Cardiac fibroblast (primary cell): ENCODE results near the gene ZNF350.
"Not testable (repeated sequence)": the region's sequence is repeated elsewhere in the genome, so short reads cannot be mapped to it uniquely, and the experiment has no call there.

ENCODE experiments used
- DNase-seq, 2 donors: peaks; one replicate each; pipeline versions ENCODE4 v3.0.0 to v3.0.0-alpha.2; 2010; ENCODE audit warnings: low read depth in 2 of 2
- H3K4me3 ChIP-seq, 2 donors: replicated peaks in 1 of 2; 1 replicate in 1 of 2; 2 replicates in 1 of 2; pipeline ENCODE4 v1.5.1; 2011; ENCODE audit warnings: low read depth in 2 of 2, low read length in 2 of 2, mild to moderate bottlenecking in 2 of 2, moderate library complexity in 1 of 2
- CTCF ChIP-seq: IDR thresholded peaks from one replicate; pipeline ENCODE4 v1.5.1; 2011; ENCODE audit warnings: low read depth, mild to moderate bottlenecking, low read length, inconsistent platforms

The ZNF350 gene

GRCh38 chr19:51970718-51971117 is 15.9 kb downstream of the ZNF350 start:
- TF ChIP-seq CTCF, result no peak
- no peak for DNase-seq
- no peak overlapping the region for H3K4me3 ChIP-seq

- H3K4me3 ChIP-seq, result no peak overlapping the region
- no peak for DNase-seq
- no peak for TF ChIP-seq CTCF
Observed at GRCh38 chr19:51965583-51965982, 21.1 kb downstream of the ZNF350 start.

GRCh38 chr19:51960621-51961233 is 25.9 kb downstream of the ZNF350 start:
- H3K4me3 ChIP-seq, DNase-seq: not testable (repeated sequence)

GRCh38 chr19:51959791-51960190 is 26.8 kb downstream of the ZNF350 start:
- no peak for DNase-seq
- H3K4me3 ChIP-seq, result no peak overlapping the region

GRCh38 chr19:51957846-51958245 is 28.8 kb downstream of the ZNF350 start:
- DNase-seq, H3K4me3 ChIP-seq: not testable (repeated sequence)

More at GRCh38 chr19:51959791-51960190, 26.8 kb downstream of the ZNF350 start:
- TF ChIP-seq CTCF, result no peak

GRCh38 chr19:51948975-51949374 is 37.7 kb downstream of the ZNF350 start:
- peak; percentile 6 to 38 for DNase-seq
- TF ChIP-seq CTCF, result no peak
- peak overlapping the region in 1 of 2 donors; percentile 36 for H3K4me3 ChIP-seq

- no peak for TF ChIP-seq CTCF
- no peak for DNase-seq
- H3K4me3 ChIP-seq, result no peak overlapping the region
Observed at GRCh38 chr19:51946602-51947001, 40.0 kb downstream of the ZNF350 start.

- peak in 1 of 2 donors; percentile 6 for DNase-seq
- no peak for TF ChIP-seq CTCF
- H3K4me3 ChIP-seq, result no peak overlapping the region
Observed at GRCh38 chr19:51944798-51945552, 41.7 kb downstream of the ZNF350 start.
